8988T (cell line): ENCODE data around the gene RANBP3.
"Not testable (repeated sequence)": the region's sequence is repeated elsewhere in the genome, so short reads cannot be mapped to it uniquely, and the experiment has no call there.

ENCODE experiments used
- DNase-seq: peaks from one replicate; pipeline ENCODE4 v3.0.0; 2011

RANBP3 gene

DNA sequence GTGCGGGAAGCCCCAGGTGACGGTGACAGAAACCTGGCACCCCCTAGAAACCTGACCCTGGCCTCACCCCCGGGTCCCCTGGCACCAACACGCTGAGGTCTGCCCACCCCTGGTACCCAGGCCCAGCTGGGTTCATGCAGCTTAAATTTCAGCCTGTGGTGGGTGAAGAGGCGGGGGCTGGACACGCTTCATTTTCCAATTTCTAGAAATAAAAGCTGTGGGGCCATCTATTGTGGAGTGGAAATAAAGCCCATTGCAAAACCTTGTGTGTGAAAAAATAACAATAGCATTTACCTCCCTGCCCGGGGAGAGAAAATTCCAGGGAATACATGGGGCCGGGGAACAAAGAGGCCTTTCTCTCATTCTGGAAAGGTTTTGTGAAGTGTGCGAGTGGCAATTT lies 100.1 kb downstream of the RANBP3 start:
- DNase-seq = no peak

DNA sequence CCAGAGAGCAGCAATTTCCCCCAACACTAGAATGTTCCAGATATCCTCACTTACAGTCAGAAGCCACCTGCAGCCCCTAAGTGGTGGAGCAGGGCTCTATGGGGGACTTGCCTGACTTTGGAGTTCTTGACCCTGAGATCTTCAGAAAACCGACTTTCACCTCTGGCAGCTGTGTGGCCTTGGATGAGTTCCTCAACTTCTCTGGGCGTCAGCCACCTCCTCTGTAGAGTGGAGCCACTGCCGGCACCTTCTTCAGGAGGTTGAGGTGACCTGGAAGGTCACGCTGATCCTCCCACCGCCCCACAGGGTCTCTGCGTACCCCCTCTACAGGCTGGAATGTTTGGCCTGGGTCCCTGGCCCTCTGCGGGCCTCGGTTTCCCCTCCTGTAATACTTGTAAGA lies 100.5 kb downstream of the RANBP3 start:
- DNase-seq = no peak

DNA sequence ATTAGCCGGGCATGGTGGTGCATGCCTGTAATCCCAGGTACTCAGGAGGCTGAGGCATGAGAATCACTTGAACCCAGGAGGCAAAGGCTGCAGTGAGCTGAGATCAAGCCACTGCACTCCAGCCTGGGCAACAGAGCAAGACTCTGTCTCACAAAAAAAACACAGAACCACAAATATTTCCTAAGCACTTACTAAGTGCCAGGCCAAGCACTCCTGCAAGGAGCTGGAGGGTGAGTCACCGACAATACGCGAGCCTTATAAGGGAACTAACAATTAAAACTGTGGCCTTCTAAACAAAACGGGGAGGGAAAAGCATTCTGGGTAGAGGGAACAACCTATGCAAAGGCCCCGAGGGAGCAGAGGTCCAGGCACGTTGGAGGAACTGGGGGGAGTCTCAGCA lies 103.4 kb downstream of the RANBP3 start:
- not testable (repeated sequence) for DNase-seq

DNA sequence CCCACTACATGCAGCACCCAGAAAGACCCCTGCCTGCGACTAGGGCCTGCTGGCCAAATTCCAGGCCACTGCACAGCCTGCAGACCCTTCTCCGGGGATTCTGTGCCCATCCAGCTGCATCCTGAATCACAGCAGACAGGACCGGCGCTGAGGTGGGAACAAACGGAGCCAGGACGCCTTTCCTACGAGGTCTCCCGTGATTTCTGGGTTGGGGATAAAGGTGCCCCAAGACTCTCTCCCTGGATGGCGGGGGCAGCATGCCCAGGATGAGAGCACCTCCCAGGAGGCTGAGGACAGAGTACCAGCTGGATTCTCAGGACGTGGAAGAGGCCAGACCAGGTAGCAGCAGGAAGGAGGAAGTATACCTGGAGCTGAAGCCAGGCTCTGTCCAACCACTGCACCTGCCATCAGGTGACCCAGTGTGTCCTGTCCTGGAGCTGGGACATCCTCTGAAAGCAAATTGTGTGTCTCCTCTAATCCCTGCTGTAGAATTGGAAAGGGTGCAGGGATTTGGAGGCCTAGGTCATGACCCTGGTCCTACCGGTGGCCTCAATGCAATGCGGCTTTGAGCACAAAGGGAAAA lies 104.2 kb downstream of the RANBP3 start:
- DNase-seq = peak; percentile 2

DNA sequence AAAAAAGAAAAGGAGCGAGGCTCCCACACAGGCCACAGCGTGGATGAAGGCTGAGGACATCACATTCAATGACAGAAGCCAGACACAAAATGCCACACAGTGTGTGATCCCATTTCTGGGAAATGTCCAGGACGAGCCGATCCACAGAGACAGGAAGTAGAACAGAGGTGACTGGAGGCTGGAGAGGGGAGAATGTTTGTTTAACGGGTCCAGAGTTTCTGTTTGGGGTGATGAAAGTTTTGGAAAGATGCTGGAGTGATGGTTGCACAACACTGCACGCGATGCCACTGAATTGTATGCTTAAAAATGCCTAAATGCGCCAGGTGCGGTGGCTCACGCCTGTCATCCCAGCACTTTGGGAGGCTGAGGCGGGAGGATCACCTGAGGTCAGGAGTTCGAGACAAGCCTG lies 107.0 kb downstream of the RANBP3 start:
- DNase-seq = no peak

DNA sequence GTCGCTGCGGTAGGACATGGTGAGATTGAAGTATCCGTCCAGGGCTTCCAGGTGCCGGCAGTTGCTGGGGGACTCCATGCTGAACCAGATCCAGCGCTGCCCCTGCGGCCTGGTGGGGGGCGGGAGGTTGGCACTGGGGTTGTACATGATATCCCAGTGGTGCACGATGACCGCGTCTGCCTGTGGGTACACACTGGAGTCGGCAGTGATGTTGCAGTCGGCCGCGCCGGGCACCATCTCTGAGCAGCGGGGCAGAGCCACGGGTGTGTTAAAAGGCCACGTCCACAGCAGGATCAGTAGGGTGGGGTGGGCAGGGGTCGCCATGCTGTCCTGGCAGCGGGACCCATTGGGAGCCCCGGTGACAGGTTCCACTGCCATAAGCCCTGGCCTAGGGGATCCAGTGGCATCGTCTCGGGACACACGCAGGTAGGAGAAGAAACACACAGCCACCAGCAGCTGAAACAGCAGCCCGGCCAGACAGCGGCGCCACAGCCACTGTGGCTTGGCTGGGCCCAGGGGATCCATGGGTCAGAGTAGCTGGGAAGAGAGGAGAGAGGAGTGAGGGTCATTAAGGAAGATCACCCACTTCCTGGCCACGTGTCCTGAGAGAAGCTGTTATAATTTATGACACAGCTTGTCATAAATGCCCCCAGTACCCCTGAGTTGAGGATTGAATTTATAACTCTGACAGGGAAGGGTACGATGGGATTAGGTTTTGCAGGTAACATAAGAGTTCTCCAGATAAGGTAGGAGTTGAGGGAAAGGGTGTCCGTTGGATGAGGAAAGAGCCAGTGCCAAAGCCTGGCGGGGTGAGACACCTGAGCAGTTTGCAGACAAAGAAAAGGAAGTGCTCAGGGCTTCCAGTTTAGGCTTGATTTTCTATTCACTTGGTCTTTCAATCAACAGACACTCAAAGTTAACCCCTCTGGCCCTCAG lies 110.5 kb downstream of the RANBP3 start:
- DNase-seq = no peak
